Esophagus squamous epithelium (tissue), 5 donors: ENCODE results near the gene LRP2. TPM values are rescaled to one million over a fixed set of nuclear protein-coding genes. Genes with fewer than 3 reads are reported as not detected.

Experiments
- DNase-seq: peaks from one replicate; lab custom pipeline; 2025; lab: John Stamatoyannopoulos, UW
- H3K27ac ChIP-seq, 4 donors: fragments of 200-600 bp; sonication (generic); one replicate each; pipeline ENCODE4 v1.5.1; 2016 to 2019; ENCODE audit warnings: mild to moderate bottlenecking in 1 of 4
- H3K27me3 ChIP-seq, 4 donors: fragments of 200-600 bp; sonication (generic); 1 replicate in 3 of 4; 2 replicates in 1 of 4; pipeline versions ENCODE4 v1.5.1 to v1.6.0; 2017 to 2021; ENCODE audit warnings: antibody characterized with exemption in 1 of 4
- H3K36me3 ChIP-seq, 3 donors: fragments of 200-600 bp; sonication (generic); one replicate each; pipeline ENCODE4 v1.5.1; 2016 to 2019
- H3K4me1 ChIP-seq, 3 donors: fragments of 200-600 bp; sonication (generic); one replicate each; pipeline ENCODE4 v1.5.1; 2017 to 2019
- H3K4me3 ChIP-seq, 4 donors: fragments of 200-600 bp; sonication (generic); 1 replicate in 3 of 4; 2 replicates in 1 of 4; pipeline ENCODE4 v1.5.1; 2016 to 2019; ENCODE audit warnings: mild to moderate bottlenecking in 2 of 4, moderate library complexity in 1 of 4
- H3K9me3 ChIP-seq, 3 donors: fragments of 200-600 bp; sonication (generic); one replicate each; pipeline ENCODE4 v1.5.1; 2016 to 2019
- POLR2A ChIP-seq, 4 donors: fragments of 450-650 bp; IDR thresholded peaks; one replicate each; pipeline ENCODE4 v1.6.1; 2017; ENCODE audit warnings: antibody characterized with exemption in 4 of 4, mild to moderate bottlenecking in 4 of 4, moderate library complexity in 3 of 4
- WGBS, 2 donors: methylation state at CpG; one replicate each; pipeline ENCODE4 v1.1.5; 2018; 5-methylcytosine and 5-hydroxymethylcytosine counted together
- intact Hi-C: fragments of 100-400 bp; cut with DNase I; formaldehyde crosslinking; loops from one replicate; pipeline ENCODE4 v1.15.0; 2022
- total RNA-seq, 4 donors: library from RNA; depleted of rRNA; stranded (reverse); fragments of >200 nt; gene quantifications; one replicate each; pipeline ENCODE4 v1.1.0, GENCODE V29; 2016
- TF ChIP-seq, protein P1 (sequence below), 6 experiments: fragments of 450-650 bp in 4 of 6; fragments of 200-600 bp in 2 of 6; sonication (generic) in 2 of 6; IDR thresholded peaks; one replicate each; pipeline ENCODE4 v1.5.1; 2016 to 2019; ENCODE audit warnings: antibody characterized with exemption in 6 of 6, mild to moderate bottlenecking in 4 of 6, moderate library complexity in 4 of 6
- donor health status: DM: yes; HTN: yes; CAD: no.

LRP2 gene
- total RNA-seq, 4 donors from 2014 or later, result under 0.01 to 0.04 TPM; not detected in 2

DNA sequence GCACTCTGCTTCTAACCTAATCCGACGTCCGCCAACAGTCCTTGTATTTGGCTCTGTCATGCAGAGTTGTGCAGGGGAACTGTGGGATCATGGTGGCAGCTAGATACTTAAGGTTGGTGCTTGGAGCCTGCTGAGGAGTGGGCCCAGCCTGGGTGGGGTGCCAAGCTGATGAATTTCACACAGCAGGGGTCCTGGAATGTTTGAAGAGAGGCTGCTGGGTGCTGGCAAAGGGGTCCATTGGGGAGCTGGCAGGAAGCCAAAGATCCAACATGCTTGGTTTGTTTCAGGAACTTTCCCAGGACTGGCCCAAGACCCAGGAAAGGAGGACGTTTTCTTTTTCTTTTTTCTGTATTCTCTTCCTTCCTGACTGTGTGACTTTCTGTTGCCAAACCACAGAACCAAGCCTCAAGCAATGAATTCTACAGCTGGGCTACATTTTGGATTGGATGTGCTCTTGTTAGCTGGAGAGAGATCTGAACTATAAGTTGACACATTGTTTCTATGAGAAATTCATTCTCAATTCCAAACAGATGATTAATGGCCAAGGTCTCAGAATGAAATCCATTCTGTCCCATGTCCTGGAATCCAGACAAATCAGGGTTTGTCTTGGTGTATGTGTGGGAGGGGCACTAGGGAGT lies 243.1 kb downstream of the LRP2 start:
- Histone ChIP-seq H3K4me1 (no peaks in the 10 kb centered on the region), H3K9me3 (no peaks in the 10 kb centered on the region), H3K36me3 (no peaks in the 10 kb centered on the region), H3K4me3 (no peak overlapping the region), H3K27ac (no peak overlapping the region), H3K27me3 (peaks cover 0 to 50% (median 0%) of the 10 kb centered on the region in 4 donors)
- TF ChIP-seq POLR2A (IDR thresholded peaks at IDR 0.05), result no peak
- TF ChIP-seq, protein P1, sequence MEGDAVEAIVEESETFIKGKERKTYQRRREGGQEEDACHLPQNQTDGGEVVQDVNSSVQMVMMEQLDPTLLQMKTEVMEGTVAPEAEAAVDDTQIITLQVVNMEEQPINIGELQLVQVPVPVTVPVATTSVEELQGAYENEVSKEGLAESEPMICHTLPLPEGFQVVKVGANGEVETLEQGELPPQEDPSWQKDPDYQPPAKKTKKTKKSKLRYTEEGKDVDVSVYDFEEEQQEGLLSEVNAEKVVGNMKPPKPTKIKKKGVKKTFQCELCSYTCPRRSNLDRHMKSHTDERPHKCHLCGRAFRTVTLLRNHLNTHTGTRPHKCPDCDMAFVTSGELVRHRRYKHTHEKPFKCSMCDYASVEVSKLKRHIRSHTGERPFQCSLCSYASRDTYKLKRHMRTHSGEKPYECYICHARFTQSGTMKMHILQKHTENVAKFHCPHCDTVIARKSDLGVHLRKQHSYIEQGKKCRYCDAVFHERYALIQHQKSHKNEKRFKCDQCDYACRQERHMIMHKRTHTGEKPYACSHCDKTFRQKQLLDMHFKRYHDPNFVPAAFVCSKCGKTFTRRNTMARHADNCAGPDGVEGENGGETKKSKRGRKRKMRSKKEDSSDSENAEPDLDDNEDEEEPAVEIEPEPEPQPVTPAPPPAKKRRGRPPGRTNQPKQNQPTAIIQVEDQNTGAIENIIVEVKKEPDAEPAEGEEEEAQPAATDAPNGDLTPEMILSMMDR (IDR thresholded peaks at IDR 0.05), result no peak
- 49 to 60% methylated on average over 4 of the region's 4 CpGs for whole genome bisulfite sequencing, 2 donors
- intact Hi-C loops, result no loop called here
- no peak for DNase-seq

DNA sequence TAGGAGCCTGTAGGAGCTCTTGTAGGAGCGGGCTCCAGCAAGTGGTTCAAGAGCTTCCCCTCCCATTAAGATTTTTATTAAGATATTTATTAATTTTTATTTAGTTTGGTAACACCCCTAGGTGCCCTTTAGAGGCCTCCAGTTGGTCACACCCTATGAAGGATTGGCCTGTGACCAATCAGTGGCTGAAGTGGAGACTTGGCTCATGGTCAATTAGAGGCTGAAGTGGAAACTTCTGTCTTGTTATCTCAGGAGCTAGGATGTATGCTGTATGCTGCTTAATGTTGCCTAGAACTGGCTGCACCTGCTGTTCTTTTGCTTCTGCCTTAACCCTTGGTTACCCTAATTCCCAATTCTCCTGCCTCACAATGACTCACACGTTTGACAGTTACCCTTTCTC lies 244.3 kb downstream of the LRP2 start:
- no peak overlapping the region for H3K27ac ChIP-seq
- no peaks in the 10 kb centered on the region for H3K9me3 ChIP-seq
- H3K36me3 ChIP-seq, result no peaks in the 10 kb centered on the region
- TF ChIP-seq POLR2A (IDR thresholded peaks at IDR 0.05), result no peak
- TF ChIP-seq, protein P1 (IDR thresholded peaks at IDR 0.05), result no peak
- intact Hi-C loops, result no loop called here
- 65 to 81% methylated on average over 2 of the region's 2 CpGs for WGBS, 2 donors
- no peak for DNase-seq
- H3K4me3 ChIP-seq, result no peak overlapping the region
- H3K4me1 ChIP-seq, result no peaks in the 10 kb centered on the region
- H3K27me3 ChIP-seq, result peaks cover 0 to 51% (median 0%) of the 10 kb centered on the region in 4 donors

DNA sequence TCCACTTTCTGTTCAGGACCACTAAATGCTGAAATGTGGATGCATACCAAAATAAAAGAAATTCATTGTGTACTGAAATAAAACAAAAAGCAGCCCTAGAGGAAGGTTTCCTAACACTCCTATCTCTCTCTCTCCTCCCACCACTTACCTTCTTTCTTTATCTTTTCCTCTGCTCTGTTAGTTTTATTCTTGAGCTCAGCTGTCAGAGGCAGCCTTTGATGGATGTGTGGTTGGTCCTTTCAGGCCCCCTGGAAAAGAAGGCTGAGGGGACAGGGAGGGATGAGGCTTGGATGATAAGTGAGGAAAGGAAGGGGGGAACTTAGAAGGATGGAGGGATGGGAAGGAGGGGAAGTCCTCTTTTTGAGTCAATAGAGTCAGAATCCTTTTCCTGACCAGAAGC lies 245.3 kb downstream of the LRP2 start:
- Histone ChIP-seq H3K9me3 (no peaks in the 10 kb centered on the region), H3K4me1 (no peaks in the 10 kb centered on the region), H3K27ac (no peak overlapping the region), H3K36me3 (no peaks in the 10 kb centered on the region), H3K4me3 (no peak overlapping the region), H3K27me3 (peaks cover 0 to 58% (median 0%) of the 10 kb centered on the region in 4 donors)
- no peak for DNase-seq
- intact Hi-C loops, result no loop called here
- TF ChIP-seq, protein P1 (IDR thresholded peaks at IDR 0.05), result no peak
- no peak for TF ChIP-seq POLR2A (IDR thresholded peaks at IDR 0.05)

DNA sequence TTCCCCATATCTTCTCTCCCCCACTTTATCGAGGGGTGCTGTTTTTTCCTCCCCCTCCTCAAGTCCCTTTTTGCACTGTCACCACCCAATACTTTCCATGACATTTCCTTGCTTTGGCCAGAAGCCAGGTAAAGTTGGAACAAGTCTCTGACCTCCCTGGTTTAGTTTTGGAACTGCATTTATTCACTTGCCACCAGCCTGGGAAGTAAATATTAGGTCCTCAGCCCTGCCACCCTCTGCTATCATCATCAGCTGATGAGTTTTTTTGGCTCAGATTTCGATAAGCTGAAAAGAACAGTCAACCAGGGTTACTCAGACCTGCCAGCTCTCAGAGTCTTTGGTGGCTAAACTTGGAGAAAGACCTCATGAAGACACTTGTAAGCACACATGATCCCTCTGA lies 246.0 kb downstream of the LRP2 start:
- Histone ChIP-seq H3K27ac (no peak overlapping the region), H3K27me3 (peaks cover 0 to 61% (median 0%) of the 10 kb centered on the region in 4 donors), H3K4me1 (no peaks in the 10 kb centered on the region), H3K9me3 (no peaks in the 10 kb centered on the region), H3K36me3 (no peaks in the 10 kb centered on the region), H3K4me3 (no peak overlapping the region)
- DNase-seq, result no peak
- TF ChIP-seq POLR2A (IDR thresholded peaks at IDR 0.05), result no peak
- TF ChIP-seq, protein P1 (IDR thresholded peaks at IDR 0.05), result no peak
- intact Hi-C loops, result no loop called here
- WGBS, 2 donors, result 32 to 52% methylated on average over 2 of the region's 2 CpGs

DNA sequence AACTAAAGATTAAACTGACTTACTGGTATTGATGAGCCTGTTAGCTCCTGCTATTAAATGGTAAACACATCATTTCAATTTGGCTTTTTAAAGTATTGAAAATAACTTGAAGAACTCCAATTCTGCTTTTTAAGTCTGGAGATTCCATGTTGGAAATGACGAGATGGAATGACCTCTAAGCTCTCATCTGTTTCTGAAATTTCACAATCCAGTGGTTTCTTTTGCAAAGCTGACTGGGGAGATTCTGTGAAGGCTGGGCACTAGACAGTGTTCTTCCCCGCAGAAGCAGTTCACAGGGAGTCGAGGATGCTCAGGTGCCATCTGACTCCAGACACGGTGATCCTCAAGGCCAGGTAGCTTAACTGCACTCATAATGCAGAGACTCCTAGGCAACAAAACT lies 248.3 kb downstream of the LRP2 start:
- Histone ChIP-seq H3K9me3 (no peaks in the 10 kb centered on the region), H3K27me3 (peaks cover 0 to 65% (median 0%) of the 10 kb centered on the region in 4 donors), H3K4me3 (no peak overlapping the region), H3K36me3 (no peaks in the 10 kb centered on the region), H3K4me1 (peaks cover 3 to 16% (median 4%) of the 10 kb centered on the region in 3 donors), H3K27ac (no peak overlapping the region)
- DNase-seq, result no peak
- intact Hi-C loops, result no loop called here
- 83 to 91% methylated on average over 3 to 4 of the region's 4 CpGs for WGBS, 2 donors
- TF ChIP-seq POLR2A (IDR thresholded peaks at IDR 0.05), result no peak
